ENCODE results near the gene IKZF3.

Gene IKZF3

GRCh38 chr17:39709319-39709997, 154.7 kb downstream of the IKZF3 start:
- no peak for TF ChIP-seq CTCF (IDR thresholded peaks at IDR 0.05; ENCODE audit: control insufficient read depth, extremely low read depth, insufficient read depth)
- no peak for DNase-seq (ENCODE audit: low read depth)
- H3K4me3 ChIP-seq (ENCODE audit: low read depth, low read length): no peak overlapping the region

Measured in LNCaP clone FGC (cell line).